ENCODE results near the gene KDM7A. TPM values are rescaled to one million over a fixed set of nuclear protein-coding genes. Genes with fewer than 3 reads are reported as not detected.

The KDM7A gene
- total and polyA plus RNA-seq, 9 of the 15 experiments (the other 6 are each of a cell fraction or from before 2014, with no cell fraction given), result 0.90 to 8.4 (median 7.0) TPM

GRCh38 chr7:140060788-140061606 is 115.8 kb downstream of the KDM7A start (continued):
- no peak for TF ChIP-seq ATF1 (CRISPR knock-in tag; IDR thresholded peaks at IDR 0.05)
- 0 out of 2 replicates have a peak, but pooled peaks have one; percentile 26 for TF ChIP-seq ATF1 (tag; IDR thresholded peaks at IDR 0.05)
- no peak for TF ChIP-seq NFIX (CRISPR knock-in tag; IDR thresholded peaks at IDR 0.05; ENCODE audit: low read depth)
- peak; percentile 68 for TF ChIP-seq MAX (CRISPR knock-in tag; IDR thresholded peaks at IDR 0.05)
- no peak for TF ChIP-seq RBM17 (IDR thresholded peaks at IDR 0.05; ENCODE audit: borderline replicate concordance, low read depth, low read length)
- no peak for TF ChIP-seq EGR1 (conservative IDR thresholded peaks at IDR 0.05)
- no peak for TF ChIP-seq FOS (IDR thresholded peaks at IDR 0.05; ENCODE audit: extremely low read depth, insufficient read length)
- TF ChIP-seq TRIM24 (IDR thresholded peaks at IDR 0.05), result 0 out of 4 replicates have a peak, but pooled peaks of 1 of the 2 experiments have one; percentile 24
- TF ChIP-seq ZC3H4 (CRISPR knock-in tag; IDR thresholded peaks at IDR 0.05; ENCODE audit: borderline replicate concordance), result 0 out of 2 replicates have a peak, but pooled peaks have one; percentile 83
- 0 out of 4 replicates have a peak, but pooled peaks of 1 of the 2 experiments have one; percentile 62 for TF ChIP-seq UBTF (IDR thresholded peaks at IDR 0.05; ENCODE audit: borderline replicate concordance in 1 of 2, low read depth in 2 of 2, low read length in 2 of 2)
- no peak for TF ChIP-seq SIX5 (IDR thresholded peaks at IDR 0.05; ENCODE audit: borderline replicate concordance in 1 of 2, insufficient read depth in 1 of 2, low read depth in 1 of 2, low read length in 2 of 2)
- peak; percentile 53; the same call in 1 of the 2 replicates for TF ChIP-seq HDAC2 (IDR thresholded peaks at IDR 0.05)
- TF ChIP-seq BRF1 (IDR thresholded peaks at IDR 0.05; ENCODE audit: borderline replicate concordance, extremely low read depth, insufficient read length), result no peak
- no peak for TF ChIP-seq MCM5 (IDR thresholded peaks at IDR 0.05; ENCODE audit: low read depth)
- TF ChIP-seq RNF2 (IDR thresholded peaks at IDR 0.05), result no peak
- TF ChIP-seq E2F6 (IDR thresholded peaks at IDR 0.05; ENCODE audit: borderline replicate concordance in 1 of 2, extremely low read depth in 1 of 2, insufficient read depth in 1 of 2, insufficient read length in 1 of 2, low read depth in 1 of 2, low read length in 1 of 2, poor library complexity in 1 of 2, severe bottlenecking in 1 of 2), result peak in 1 of 2 experiments; percentile 59
- TF ChIP-seq USF1 (CRISPR knock-in tag; IDR thresholded peaks at IDR 0.05), result peak; percentile 19; the same call in 1 of the 2 replicates
- TF ChIP-seq DACH1 (IDR thresholded peaks at IDR 0.05; ENCODE audit: partially characterized antibody), result peak; percentile 91
- TF ChIP-seq ZEB2 (IDR thresholded peaks at IDR 0.05), result 0 out of 2 replicates have a peak, but pooled peaks have one; percentile 3
- peak; percentile 10; the same call in 1 of the 2 replicates for TF ChIP-seq ZNF431 (CRISPR knock-in tag; IDR thresholded peaks at IDR 0.05)
- no peak for TF ChIP-seq ZNF717 (CRISPR knock-in tag; IDR thresholded peaks at IDR 0.05)
- TF ChIP-seq NFIC (IDR thresholded peaks at IDR 0.05), result peak; percentile 92
- no peak for TF ChIP-seq CCNT2 (IDR thresholded peaks at IDR 0.05; ENCODE audit: borderline replicate concordance, extremely low read depth, insufficient read length, low read depth, low read length)
- TF ChIP-seq CGGBP1 (CRISPR knock-in tag; IDR thresholded peaks at IDR 0.05), result 0 out of 2 replicates have a peak, but pooled peaks have one; percentile 23

Data from K562 (cell line).